Hematopoietic multipotent progenitor cell treated with erythropoietin and hydrocortisone succinate and interleukin-3 and kit ligand, for 17 days (in vitro differentiated cells): ENCODE data around the gene KANK3.
A peak's percentile ranks its signal among the peaks of the same experiment; 100 is the strongest.
"Not testable (repeated sequence)": the region's sequence is repeated elsewhere in the genome, so short reads cannot be mapped to it uniquely, and the experiment has no call there.

Experiments
- DNase-seq: peaks from one replicate; pipeline ENCODE4 v3.0.0-alpha.2; 2015; ENCODE audit warnings: low spot score

KANK3 gene

DNA sequence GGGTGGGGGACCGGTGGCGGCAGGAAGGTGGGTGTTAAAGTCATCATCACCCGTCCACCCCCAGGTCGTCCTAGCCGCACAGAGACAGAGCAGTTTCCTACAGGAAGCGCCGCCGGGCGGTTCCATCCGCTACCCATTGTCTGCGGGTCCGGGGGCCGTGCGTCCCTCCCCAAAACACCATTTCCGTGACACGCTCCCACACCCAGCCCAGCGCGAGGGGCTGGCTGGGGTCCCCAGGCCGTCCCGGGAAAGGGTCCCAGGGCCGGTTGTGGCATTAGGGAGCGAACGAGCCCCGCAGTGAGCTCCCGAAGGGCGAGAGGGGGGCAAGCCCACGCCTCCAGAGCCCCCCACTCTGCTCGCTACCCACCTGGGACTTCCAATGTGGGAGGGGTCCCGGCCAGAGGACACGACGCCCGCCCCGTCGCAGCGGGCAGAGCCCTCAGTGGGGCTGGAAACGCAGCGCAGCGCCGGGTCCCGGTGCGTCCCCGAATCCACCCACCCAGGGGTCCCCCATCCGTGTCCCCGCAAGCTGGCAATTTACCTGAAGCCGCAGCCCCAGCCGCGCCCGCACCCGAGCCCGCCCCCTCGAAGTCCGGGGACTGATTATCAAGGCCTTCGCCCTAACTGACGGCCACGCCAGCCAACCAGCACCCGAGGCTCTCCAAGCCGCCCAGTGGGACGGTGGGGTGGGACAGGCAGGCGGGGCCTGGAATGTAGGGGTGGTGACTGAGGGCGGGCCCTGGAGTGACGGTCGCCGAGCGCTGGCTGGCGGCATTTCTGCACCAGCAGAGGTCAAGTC is at the start of gene KANK3:
KANK3 (minus strand) TSS at position 579 of the 799 bp plus-strand sequence. CDS start 5,434 bp downstream, outside the sequence.
- peak; percentile 83 for DNase-seq

DNA sequence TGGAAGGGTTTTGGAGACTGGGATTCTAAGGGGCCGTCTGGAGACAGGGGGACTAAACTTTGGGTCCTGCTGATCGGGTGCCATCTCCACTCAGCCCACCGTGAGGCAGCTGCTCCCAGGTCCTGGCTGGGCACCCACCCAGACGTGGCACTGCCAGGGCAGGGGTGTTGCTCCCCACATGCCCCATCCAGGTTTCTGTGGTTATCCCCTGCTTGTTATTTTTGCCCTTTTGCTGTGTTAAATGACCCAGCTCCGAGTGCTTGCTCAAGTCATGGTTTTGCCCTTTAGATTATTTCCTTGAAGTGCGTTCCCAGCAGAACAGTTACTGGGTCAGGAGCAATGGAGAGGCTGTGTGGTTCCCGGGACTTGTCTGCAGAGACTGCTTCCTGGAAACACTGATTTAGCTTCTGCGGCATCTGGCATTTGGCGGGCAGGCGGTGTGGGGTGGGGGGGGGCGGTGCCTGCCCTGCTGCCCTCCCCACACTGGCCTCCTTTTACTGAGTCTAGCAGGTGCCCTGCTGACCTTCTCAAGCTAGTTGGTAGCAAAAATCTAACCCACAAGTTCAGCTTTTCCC is 49.0 kb upstream of the KANK3 start:
- DNase-seq = no peak

GRCh38 chr19:8391198-8392016 is 48.3 kb upstream of the KANK3 start:
- no peak for DNase-seq

DNA sequence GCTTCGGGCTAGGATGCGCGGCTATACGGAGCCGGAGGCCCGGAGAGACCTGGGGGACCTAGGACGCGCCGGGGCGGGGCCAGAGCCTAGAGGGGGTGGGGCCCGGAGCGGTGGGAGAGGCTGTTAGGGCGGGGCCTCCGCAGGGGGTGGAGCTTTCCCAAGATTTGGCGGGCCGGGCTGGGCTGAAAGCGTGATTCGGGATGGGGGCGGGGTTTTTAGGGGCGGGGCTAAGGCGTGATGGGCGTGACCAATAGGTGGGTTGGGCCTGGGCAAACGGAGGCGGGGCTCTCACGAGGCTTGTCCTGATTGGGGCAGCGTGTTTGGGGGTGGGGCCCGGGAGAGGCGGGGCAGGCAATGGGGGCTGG is 47.5 kb upstream of the KANK3 start:
- DNase-seq = peak; percentile 96

- DNase-seq = peak; percentile 99
Measured at GRCh38 chr19:8389891-8390616, 47.0 kb upstream of the KANK3 start, which contains the start of gene RAB11B. Gene RAB11B, plus strand, starts transcription at chr19:8390360. Its CDS starts 57 bp downstream, at chr19:8390417.

DNA sequence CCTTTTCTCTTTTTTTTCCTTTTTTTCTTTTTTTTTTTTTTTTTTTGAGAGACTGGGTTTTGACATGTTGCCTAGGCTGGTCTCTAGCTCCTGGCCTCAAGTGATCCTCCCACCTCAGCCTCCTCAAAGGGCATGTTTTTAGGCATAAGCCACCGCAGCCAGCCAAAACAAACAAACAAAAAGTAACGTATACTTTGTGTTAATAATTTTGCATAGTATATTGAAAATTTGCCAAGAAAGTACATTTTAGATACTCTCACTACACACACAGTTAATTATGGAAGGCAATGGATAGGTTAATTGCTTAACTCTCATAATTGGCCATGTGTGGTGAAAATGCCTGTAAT is 45.5 kb upstream of the KANK3 start:
- no peak for DNase-seq

- DNase-seq = no peak
Measured at GRCh38 chr19:8387688-8388611, 44.9 kb upstream of the KANK3 start.

GRCh38 chr19:8386990-8387389 is 43.9 kb upstream of the KANK3 start:
- no peak for DNase-seq

DNA sequence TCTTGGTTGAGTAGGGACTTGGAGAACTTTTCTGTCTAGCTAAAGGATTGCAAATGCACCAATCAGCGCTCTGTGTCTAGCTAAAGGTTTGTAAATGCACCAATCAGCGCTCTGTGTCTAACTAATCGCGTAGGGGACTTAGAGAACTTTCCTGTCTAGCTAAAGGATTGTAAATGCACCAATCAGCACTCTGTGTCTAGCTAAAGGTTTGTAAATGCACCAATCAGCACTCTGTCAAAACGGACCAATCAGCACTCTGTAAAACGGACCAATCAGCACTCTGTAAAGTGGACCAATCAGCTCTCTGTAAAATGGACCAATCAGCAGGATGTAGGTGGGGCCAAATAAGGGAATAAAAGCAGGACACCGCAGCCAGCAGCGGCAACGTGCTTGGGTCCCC is 43.4 kb upstream of the KANK3 start:
- DNase-seq = not testable (repeated sequence)

DNA sequence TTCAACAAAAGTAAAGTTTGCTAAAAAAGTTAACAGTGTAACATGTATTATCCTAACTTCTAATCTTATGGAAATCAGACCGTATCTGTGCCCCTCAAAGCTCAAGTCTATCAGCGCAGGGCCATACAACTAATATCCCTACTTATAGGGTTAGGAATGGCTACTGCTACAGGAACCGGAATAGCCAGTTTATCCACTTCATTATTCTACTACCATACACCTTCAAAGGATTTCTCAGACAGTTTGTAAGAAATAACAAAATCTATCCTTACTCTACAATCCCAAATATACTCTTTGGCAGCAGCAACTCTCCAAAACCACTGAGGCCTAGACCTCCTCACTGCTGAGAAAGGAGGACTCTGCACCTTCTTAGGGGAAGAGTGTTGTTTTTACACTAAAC is 42.5 kb upstream of the KANK3 start:
- not testable (repeated sequence) for DNase-seq

DNA sequence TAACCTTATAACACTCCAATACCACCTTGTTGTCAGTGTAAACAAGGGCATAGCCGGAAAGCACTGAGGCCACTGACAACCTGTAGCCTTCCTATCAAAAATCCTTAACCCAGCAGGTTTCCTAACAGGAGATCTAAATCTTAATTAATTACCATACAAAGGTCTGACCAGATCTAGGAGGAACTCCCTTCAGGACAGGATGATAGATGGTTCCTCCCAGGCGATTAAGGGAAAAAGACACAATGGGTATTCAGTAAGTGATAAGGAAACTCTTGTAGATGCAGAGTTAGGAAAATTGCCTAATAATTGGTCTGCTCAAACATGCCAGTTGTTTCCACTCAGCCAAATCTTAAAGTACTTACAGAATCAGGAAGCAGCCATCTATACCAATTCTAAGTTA is 42.0 kb upstream of the KANK3 start:
- not testable (repeated sequence) for DNase-seq

GRCh38 chr19:8384569-8384968 is 41.5 kb upstream of the KANK3 start:
- not testable (repeated sequence) for DNase-seq

DNA sequence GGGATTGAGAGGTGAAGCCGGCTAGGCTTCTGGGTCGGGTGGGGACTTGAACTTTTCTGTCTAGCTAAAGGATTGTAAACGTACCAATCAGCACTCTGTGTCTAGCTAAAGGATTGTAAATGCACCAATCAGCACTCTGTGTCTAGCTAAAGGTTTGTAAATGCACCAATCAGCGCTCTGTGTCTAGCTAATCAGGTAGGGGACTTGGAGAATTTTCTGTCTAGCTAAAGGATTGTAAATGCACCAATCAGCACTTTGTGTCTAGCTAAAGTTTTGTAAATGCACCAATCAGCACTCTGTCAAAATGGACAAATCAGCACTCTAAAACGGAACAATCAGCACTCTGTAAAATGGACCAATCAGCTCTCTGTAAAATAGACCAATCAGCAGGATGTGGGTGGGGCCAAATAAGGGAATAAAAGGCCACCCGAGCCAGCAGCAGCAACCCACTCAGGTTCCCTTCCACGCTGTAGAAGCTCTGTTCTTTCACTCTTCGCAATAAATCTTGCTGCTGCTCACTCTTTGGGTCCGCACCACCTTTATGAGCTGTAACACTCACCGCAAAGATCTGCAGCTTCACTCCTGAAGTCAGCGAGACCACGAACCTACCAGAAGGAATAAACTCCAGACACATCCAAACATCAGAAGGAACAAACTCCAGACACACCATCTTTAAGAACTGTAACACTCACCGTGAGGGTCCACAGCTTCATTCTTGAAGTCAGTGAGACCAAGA is 36.3 kb upstream of the KANK3 start:
- DNase-seq = not testable (repeated sequence)

GRCh38 chr19:8377598-8377997 is 34.5 kb upstream of the KANK3 start:
- no peak for DNase-seq

DNA sequence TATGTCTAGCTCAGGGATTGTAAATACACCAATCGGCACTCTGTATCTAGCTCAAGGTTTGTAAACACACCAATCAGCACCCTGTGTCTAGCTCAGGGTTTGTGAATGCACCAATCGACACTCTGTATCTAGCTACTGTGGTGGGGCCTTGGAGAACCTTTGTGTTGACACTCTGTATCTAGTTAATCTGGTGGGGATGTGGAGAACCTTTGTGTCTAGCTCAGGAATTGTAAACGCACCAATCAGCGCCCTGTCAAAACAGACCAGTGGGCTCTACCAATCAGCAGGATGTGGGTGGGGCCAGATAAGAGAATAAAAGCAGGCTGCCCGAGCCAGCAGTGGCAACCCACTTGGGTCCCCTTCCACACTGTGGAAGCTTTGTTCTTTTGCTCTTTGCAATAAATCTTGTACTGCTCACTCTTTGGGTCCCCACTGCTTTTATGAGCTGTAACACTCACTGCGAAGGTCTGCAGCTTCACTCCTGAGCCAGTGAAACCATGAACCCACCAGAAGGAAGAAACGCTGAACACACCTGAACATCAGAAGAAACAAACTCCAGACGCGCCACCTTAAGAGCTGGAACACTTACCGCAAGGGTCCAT is 33.4 kb upstream of the KANK3 start:
- not testable (repeated sequence) for DNase-seq

GRCh38 chr19:8375766-8376165 is 32.7 kb upstream of the KANK3 start:
- not testable (repeated sequence) for DNase-seq

DNA sequence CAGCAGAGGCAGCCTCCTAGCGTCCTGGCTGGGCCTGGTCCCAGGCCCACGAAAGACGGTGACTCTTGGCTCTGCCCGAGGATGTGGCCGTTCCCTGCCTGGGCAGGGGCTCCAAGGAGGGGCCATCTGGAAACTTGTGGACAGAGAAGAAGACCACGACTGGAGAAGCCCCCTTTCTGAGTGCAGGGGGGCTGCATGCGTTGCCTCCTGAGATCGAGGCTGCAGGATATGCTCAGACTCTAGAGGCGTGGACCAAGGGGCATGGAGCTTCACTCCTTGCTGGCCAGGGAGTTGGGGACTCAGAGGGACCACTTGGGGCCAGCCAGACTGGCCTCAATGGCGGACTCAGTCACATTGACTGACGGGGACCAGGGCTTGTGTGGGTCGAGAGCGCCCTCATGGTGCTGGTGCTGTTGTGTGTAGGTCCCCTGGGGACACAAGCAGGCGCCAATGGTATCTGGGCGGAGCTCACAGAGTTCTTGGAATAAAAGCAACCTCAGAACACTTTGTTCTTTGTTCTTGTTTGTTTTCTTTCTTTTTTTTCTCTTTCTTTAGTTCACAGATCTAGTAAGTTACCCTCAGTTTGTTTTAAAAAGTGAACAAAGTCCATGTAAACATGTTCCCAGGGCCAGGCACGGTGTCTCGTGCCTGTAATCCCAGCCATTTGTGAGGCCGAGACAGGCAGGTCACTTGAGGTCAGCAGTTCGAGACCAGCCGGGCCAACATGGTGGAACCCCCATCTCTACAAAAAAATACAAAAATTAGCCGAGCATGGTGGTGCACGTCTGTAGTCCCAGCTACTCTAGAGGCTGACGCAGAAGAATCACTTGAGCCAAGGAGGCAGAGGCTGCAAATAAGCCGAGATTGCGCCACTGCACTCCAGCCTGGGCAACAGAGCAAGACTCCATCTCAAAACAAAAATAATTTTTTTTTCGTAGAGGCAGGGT is 31.1 kb upstream of the KANK3 start:
- no peak for DNase-seq

DNA sequence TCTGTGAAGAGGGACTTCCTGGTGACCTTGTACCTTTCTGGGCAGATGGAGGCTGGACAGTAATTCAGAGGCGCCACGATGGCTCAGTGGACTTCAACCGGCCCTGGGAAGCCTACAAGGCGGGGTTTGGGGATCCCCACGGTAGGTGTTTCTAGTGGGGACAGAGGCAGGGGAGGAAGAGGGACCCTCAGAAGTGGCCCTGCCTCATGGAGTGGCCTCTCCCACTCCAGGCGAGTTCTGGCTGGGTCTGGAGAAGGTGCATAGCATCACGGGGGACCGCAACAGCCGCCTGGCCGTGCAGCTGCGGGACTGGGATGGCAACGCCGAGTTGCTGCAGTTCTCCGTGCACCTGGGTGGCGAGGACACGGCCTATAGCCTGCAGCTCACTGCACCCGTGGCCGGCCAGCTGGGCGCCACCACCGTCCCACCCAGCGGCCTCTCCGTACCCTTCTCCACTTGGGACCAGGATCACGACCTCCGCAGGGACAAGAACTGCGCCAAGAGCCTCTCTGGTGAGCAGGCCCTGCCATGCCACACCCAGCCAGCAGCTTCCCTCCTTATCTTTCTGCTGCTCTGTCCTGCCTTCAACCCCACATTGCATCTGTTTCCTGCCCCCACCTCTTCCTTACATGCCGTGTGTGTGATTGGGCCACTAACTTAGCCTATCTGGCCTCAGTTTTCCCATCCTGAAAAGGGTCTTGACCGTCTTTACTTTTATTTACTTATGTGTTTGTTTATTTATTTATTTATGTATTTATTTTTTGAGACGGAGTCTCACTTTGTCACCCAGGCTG is 28.1 kb upstream of the KANK3 start:
- peak; percentile 24 for DNase-seq
